Panc1 (cell line): ENCODE measurements around the gene TTLL11. TPM values are rescaled to one million over a fixed set of nuclear protein-coding genes. Genes with fewer than 3 reads are reported as not detected.

ENCODE experiments used
- ATAC-seq: fragments of 200-7000 bp; cut with Tn5 transposase; 2 replicates; pipeline ENCODE4 v1.9.1; 2020; ENCODE audit warnings: mild to moderate bottlenecking, moderate library complexity
- BruUV-seq: library from RNA; stranded (reverse); fragments of 400-500 nt; replicated peaks from 2 replicates; lab custom pipeline; 2021; lab: Mats Ljungman, UMichigan
- CTCF ChIA-PET: fragments of 300-600 bp; sonication (Branson Sonifier 250); formaldehyde crosslinking; loops from one replicate; lab custom pipeline; 2022; ENCODE audit warnings: antibody characterized with exemption; lab: Charles Lee
- POLR2A ChIA-PET: fragments of 300-600 bp; sonication (Branson Sonifier 250); formaldehyde crosslinking; loops from one replicate; lab custom pipeline; 2022; ENCODE audit warnings: antibody characterized with exemption; lab: Charles Lee
- DNase-seq: peaks from one replicate; pipeline ENCODE4 v3.0.0-alpha.2; 2010; ENCODE audit warnings: low read depth, low spot score
- H3K27ac ChIP-seq: 2 replicates; pipeline ENCODE4 v1.5.1; 2011; ENCODE audit warnings: mild to moderate bottlenecking, low read length, inconsistent platforms
- H3K27me3 ChIP-seq: fragments of 200-500 bp; sonication (Bioruptor generic); 2 replicates; pipeline ENCODE4 v1.6.0; 2014; ENCODE audit warnings: low read length, inconsistent platforms; ENCODE audit not compliant: control insufficient read depth, insufficient read depth
- H3K36me3 ChIP-seq: fragments of 200-500 bp; sonication (Bioruptor generic); 2 replicates; pipeline ENCODE4 v1.5.1; 2014; ENCODE audit warnings: inconsistent platforms, mild to moderate bottlenecking, low read length, moderate library complexity; ENCODE audit not compliant: control insufficient read depth, insufficient read depth
- H3K4me1 ChIP-seq: 2 replicates; pipeline ENCODE4 v1.5.1; 2011; ENCODE audit warnings: inconsistent platforms, mild to moderate bottlenecking, low read length, moderate library complexity; ENCODE audit not compliant: control insufficient read depth, insufficient read depth
- H3K4me3 ChIP-seq, 2 experiments: 2 replicates each; pipeline ENCODE4 v1.5.1; 2011 to 2012; ENCODE audit warnings: low read depth in 2 of 2, low read length in 2 of 2, mild to moderate bottlenecking in 2 of 2, inconsistent platforms in 1 of 2, moderate library complexity in 1 of 2
- H3K9me3 ChIP-seq: fragments of 200-500 bp; sonication (Bioruptor generic); 2 replicates; pipeline ENCODE4 v1.5.1; 2014; ENCODE audit warnings: low read depth, mild to moderate bottlenecking, inconsistent platforms, low read length, moderate library complexity; ENCODE audit not compliant: control insufficient read depth, insufficient read depth
- POLR2AphosphoS5 ChIP-seq: IDR thresholded peaks from 2 replicates; pipeline ENCODE4 v1.6.1; 2012; ENCODE audit warnings: mild to moderate bottlenecking, low read depth, low read length, moderate library complexity
- SIN3A ChIP-seq: IDR thresholded peaks from 2 replicates; pipeline ENCODE4 v1.6.1; 2012; ENCODE audit warnings: low read depth, mild to moderate bottlenecking, low read length, moderate library complexity, borderline replicate concordance; ENCODE audit not compliant: insufficient read depth
- TCF7L2 ChIP-seq: IDR thresholded peaks from 2 replicates; pipeline ENCODE4 v1.6.1; 2011; ENCODE audit warnings: mild to moderate bottlenecking, low read depth, low read length, inconsistent platforms
- in situ Hi-C: cut with HindIII; loops from 2 replicates; pipeline ENCODE4 v1.10.0; 2016; ENCODE audit warnings: low sequenced_read_pairs, low pct_unique_long_range_greater_than_20kb
- intact Hi-C: fragments of 100-400 bp; cut with micrococcal nuclease; formaldehyde crosslinking; loops from one replicate; pipeline ENCODE4 v1.10.0; 2022; ENCODE audit not compliant: unreplicated experiment
- total RNA-seq: library from RNA; stranded (reverse); gene quantifications from one replicate; pipeline ENCODE4 v1.2.1, GENCODE V29; 2021; ENCODE audit not compliant: unreplicated experiment
- TF ChIP-seq, protein P1 (sequence below): fragments of 450-650 bp; IDR thresholded peaks from 2 replicates; pipeline ENCODE4 v1.5.1; 2017; ENCODE audit warnings: mild to moderate bottlenecking
- TF ChIP-seq, protein P2 (sequence below), 2 experiments: IDR thresholded peaks; 2 replicates each; pipeline ENCODE4 v1.6.1; 2011 to 2012; ENCODE audit warnings: low read depth in 2 of 2, control low read depth in 1 of 2, low read length in 1 of 2, mild to moderate bottlenecking in 1 of 2, moderate library complexity in 1 of 2; ENCODE audit not compliant: insufficient read depth in 1 of 2

TTLL11 gene
- total RNA-seq, 1 experiment from 2014 or later, result 1.1 TPM

DNA sequence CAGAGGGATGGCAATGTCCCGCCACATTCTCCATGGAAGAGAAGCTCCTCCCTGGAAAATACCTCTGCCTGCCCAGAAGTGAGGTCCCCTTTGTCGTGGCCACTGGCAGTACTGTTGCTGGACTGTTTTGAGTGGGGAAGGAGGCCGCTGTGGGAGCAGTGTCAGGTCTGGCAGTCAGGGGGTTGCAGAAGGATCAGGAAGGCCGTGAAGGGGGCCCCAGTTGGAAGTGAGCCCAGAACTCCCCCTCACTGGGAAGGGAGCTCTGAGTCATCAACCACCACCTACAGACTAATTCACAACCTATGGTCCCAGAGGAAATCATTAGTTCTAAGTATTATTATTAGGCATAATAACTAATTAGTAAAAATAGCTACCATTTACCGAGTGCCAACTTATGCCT, 200.4 kb downstream of the TTLL11 start:
- intact Hi-C loops, result no loop called here
- ChIA-PET POLR2A (no interaction called here), CTCF (no interaction called here)
- no peak overlapping the region for H3K27ac ChIP-seq
- TF ChIP-seq SIN3A, result no peak
- TF ChIP-seq POLR2AphosphoS5, result no peak
- TF ChIP-seq, protein P1, sequence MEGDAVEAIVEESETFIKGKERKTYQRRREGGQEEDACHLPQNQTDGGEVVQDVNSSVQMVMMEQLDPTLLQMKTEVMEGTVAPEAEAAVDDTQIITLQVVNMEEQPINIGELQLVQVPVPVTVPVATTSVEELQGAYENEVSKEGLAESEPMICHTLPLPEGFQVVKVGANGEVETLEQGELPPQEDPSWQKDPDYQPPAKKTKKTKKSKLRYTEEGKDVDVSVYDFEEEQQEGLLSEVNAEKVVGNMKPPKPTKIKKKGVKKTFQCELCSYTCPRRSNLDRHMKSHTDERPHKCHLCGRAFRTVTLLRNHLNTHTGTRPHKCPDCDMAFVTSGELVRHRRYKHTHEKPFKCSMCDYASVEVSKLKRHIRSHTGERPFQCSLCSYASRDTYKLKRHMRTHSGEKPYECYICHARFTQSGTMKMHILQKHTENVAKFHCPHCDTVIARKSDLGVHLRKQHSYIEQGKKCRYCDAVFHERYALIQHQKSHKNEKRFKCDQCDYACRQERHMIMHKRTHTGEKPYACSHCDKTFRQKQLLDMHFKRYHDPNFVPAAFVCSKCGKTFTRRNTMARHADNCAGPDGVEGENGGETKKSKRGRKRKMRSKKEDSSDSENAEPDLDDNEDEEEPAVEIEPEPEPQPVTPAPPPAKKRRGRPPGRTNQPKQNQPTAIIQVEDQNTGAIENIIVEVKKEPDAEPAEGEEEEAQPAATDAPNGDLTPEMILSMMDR, result no peak
- TF ChIP-seq, protein P2, sequence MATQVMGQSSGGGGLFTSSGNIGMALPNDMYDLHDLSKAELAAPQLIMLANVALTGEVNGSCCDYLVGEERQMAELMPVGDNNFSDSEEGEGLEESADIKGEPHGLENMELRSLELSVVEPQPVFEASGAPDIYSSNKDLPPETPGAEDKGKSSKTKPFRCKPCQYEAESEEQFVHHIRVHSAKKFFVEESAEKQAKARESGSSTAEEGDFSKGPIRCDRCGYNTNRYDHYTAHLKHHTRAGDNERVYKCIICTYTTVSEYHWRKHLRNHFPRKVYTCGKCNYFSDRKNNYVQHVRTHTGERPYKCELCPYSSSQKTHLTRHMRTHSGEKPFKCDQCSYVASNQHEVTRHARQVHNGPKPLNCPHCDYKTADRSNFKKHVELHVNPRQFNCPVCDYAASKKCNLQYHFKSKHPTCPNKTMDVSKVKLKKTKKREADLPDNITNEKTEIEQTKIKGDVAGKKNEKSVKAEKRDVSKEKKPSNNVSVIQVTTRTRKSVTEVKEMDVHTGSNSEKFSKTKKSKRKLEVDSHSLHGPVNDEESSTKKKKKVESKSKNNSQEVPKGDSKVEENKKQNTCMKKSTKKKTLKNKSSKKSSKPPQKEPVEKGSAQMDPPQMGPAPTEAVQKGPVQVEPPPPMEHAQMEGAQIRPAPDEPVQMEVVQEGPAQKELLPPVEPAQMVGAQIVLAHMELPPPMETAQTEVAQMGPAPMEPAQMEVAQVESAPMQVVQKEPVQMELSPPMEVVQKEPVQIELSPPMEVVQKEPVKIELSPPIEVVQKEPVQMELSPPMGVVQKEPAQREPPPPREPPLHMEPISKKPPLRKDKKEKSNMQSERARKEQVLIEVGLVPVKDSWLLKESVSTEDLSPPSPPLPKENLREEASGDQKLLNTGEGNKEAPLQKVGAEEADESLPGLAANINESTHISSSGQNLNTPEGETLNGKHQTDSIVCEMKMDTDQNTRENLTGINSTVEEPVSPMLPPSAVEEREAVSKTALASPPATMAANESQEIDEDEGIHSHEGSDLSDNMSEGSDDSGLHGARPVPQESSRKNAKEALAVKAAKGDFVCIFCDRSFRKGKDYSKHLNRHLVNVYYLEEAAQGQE (IDR thresholded peaks at IDR 0.05; ENCODE audit: insufficient read depth in 1 of 2, low read depth in 2 of 2, low read length in 1 of 2), result no peak
- TF ChIP-seq TCF7L2, result no peak
- H3K9me3 ChIP-seq, result no peaks in the 10 kb centered on the region
- BruUV-seq, result no TSS peak
- no peak for DNase-seq
- H3K4me3 ChIP-seq, result no peak overlapping the region
- ATAC-seq, result no peak
- in situ Hi-C loops, result no loop called here
- no peaks in the 10 kb centered on the region for H3K4me1 ChIP-seq
- H3K36me3 ChIP-seq, result no peaks in the 10 kb centered on the region
- no peaks in the 10 kb centered on the region for H3K27me3 ChIP-seq

DNA sequence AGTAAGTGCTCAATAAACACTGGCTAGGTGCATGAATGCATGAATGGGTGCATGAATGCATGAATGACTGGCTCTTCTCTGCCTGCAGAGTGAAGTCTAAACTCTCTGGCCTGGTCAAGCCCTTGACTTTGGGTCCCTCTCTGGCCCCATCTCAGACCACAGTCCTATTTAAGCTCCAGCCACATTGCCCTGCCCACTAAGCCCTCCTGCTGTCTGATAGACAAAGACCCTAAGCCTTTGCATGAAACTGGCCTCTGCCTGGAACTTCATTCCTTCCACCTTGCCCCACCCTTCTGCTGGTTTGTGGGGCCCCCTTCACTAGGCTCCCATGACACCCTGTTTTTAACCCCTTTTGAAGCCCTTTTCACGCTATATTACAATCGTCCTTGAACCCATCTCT, 202.4 kb downstream of the TTLL11 start:
- ChIA-PET POLR2A (no interaction called here), CTCF (no interaction called here)
- no peak overlapping the region for H3K27ac ChIP-seq
- H3K27me3 ChIP-seq, result no peaks in the 10 kb centered on the region
- no peaks in the 10 kb centered on the region for H3K9me3 ChIP-seq
- no peak for TF ChIP-seq POLR2AphosphoS5
- TF ChIP-seq, protein P1, result no peak
- TF ChIP-seq, protein P2 (IDR thresholded peaks at IDR 0.05; ENCODE audit: insufficient read depth in 1 of 2, low read depth in 2 of 2, low read length in 1 of 2), result no peak
- TF ChIP-seq TCF7L2, result no peak
- TF ChIP-seq SIN3A, result no peak
- intact Hi-C loops (no loop called here), in situ Hi-C loops (no loop called here)
- H3K4me1 ChIP-seq, result no peaks in the 10 kb centered on the region
- no peak for DNase-seq
- ATAC-seq, result no peak
- no TSS peak for BruUV-seq
- no peaks in the 10 kb centered on the region for H3K36me3 ChIP-seq
- H3K4me3 ChIP-seq, result no peak overlapping the region
